Fibroblast of mammary gland (primary cell): Measurements from ENCODE around the gene TRIM69.
A peak's percentile ranks its signal among the peaks of the same experiment; 100 is the strongest.
"Not testable (repeated sequence)": the region's sequence is repeated elsewhere in the genome, so short reads cannot be mapped to it uniquely, and the experiment has no call there.

ENCODE experiments used
- DNase-seq: peaks from one replicate; pipeline ENCODE4 v3.0.0-alpha.2; 2010; ENCODE audit warnings: low read depth
- H3K4me3 ChIP-seq: 2 replicates; pipeline ENCODE4 v1.5.1; 2011; ENCODE audit warnings: low read depth, mild to moderate bottlenecking, low read length, moderate library complexity; ENCODE audit not compliant: control insufficient read depth
- TF ChIP-seq, protein P1 (sequence below): conservative IDR thresholded peaks from 2 replicates; pipeline ENCODE4 v1.5.1; 2011; ENCODE audit warnings: low read depth, low read length, inconsistent platforms; ENCODE audit not compliant: control insufficient read depth, insufficient read depth

TRIM69 gene

GRCh38 chr15:44765036-44765435 is 28.7 kb downstream of the TRIM69 start:
- H3K4me3 ChIP-seq = no peak overlapping the region
- TF ChIP-seq, protein P1, sequence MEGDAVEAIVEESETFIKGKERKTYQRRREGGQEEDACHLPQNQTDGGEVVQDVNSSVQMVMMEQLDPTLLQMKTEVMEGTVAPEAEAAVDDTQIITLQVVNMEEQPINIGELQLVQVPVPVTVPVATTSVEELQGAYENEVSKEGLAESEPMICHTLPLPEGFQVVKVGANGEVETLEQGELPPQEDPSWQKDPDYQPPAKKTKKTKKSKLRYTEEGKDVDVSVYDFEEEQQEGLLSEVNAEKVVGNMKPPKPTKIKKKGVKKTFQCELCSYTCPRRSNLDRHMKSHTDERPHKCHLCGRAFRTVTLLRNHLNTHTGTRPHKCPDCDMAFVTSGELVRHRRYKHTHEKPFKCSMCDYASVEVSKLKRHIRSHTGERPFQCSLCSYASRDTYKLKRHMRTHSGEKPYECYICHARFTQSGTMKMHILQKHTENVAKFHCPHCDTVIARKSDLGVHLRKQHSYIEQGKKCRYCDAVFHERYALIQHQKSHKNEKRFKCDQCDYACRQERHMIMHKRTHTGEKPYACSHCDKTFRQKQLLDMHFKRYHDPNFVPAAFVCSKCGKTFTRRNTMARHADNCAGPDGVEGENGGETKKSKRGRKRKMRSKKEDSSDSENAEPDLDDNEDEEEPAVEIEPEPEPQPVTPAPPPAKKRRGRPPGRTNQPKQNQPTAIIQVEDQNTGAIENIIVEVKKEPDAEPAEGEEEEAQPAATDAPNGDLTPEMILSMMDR = no peak
- DNase-seq = no peak

DNA sequence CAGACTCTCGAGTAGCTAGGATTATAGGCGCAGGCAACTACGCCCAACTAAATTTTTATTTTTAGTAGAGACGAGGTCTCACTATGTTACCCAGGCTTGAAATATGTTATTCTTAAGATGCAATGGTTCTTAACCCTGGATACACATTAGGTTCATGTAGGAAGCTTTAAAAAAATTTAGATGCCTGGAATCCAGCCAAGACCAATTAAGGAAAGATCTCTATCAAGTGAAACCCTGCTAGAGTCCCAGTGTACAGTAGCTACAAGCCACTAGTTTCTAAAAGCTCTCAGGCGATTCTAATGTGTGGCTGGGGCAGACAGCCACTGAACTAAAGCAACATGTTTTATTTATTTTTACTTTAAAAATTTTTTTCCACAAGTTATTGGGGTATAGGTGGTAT is 33.2 kb downstream of the TRIM69 start:
- TF ChIP-seq, protein P1 = no peak
- no peak overlapping the region for H3K4me3 ChIP-seq
- DNase-seq = no peak

DNA sequence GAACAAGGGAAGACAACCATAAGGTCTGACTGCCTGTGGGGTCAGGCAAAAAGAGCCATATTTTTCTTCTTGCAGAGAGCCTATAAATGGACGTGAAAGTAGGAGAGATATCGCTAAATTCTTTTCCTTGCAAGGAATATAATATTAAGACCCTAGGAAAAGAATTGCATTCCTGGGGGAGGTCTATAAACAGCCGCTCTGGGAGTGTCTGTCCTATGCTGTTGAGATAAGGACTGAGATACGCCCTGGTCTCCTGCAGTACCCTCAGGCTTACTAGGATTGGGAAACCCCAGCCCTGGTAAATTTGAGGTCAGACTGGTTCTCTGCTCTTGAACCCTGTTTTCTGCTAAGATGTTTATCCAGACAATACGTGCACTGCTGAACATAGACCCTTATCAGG is 34.4 kb downstream of the TRIM69 start:
- not testable (repeated sequence) for DNase-seq, H3K4me3 ChIP-seq

GRCh38 chr15:44775953-44776352 is 39.6 kb downstream of the TRIM69 start:
- no peak overlapping the region for H3K4me3 ChIP-seq
- TF ChIP-seq, protein P1 = no peak
- peak; percentile 14 for DNase-seq

DNA sequence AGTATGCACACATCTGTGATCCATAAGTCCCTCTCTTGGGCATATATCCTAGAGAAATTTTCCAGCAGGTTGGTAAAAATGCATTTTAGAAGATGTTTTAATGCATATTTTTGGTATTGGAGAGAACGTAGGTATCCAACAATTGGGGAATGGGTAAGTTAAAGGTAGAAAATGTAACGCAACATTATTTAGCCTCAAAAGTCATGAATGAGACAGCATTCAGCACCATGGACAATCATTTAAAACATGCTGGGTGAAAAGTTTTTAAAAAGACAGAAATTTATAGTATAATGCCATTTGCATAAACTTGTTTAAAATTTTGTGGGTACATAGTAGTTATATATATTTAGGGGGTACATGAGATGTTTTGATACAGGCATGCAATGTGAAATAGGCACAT is 43.4 kb downstream of the TRIM69 start:
- no peak for DNase-seq
- TF ChIP-seq, protein P1 = no peak
- no peak overlapping the region for H3K4me3 ChIP-seq

- TF ChIP-seq, protein P1 = no peak
- H3K4me3 ChIP-seq = no peak overlapping the region
- no peak for DNase-seq
These were observed 44.3 kb downstream of the TRIM69 start for GRCh38 chr15:44780608-44781007.

GRCh38 chr15:44781128-44781810 is 44.9 kb downstream of the TRIM69 start:
- no peak for DNase-seq
- TF ChIP-seq, protein P1 = no peak
- no peak overlapping the region for H3K4me3 ChIP-seq
